Right lobe of liver (tissue), 4 donors: ENCODE data around the gene SERHL2.

ENCODE experiments used
- POLR2A ChIP-seq: fragments of 450-650 bp; IDR thresholded peaks from one replicate; pipeline ENCODE4 v1.6.1; 2017; ENCODE audit warnings: antibody characterized with exemption, mild to moderate bottlenecking
- TF ChIP-seq, protein P1 (sequence below), 4 donors: fragments of 200-600 bp in 3 of 4; fragments of 450-650 bp in 1 of 4; IDR thresholded peaks; one replicate each; pipeline versions ENCODE4 v1.5.1 to v1.8.0; 2016 to 2022; ENCODE audit warnings: antibody characterized with exemption in 4 of 4, mild to moderate bottlenecking in 2 of 4
- donor health status: DM: no; HTN: no; CAD: no.
- donor health status: DM: no; HTN: no; CAD: no.
- donor health status: DM: no; HTN: yes; CAD: no.

DNA sequence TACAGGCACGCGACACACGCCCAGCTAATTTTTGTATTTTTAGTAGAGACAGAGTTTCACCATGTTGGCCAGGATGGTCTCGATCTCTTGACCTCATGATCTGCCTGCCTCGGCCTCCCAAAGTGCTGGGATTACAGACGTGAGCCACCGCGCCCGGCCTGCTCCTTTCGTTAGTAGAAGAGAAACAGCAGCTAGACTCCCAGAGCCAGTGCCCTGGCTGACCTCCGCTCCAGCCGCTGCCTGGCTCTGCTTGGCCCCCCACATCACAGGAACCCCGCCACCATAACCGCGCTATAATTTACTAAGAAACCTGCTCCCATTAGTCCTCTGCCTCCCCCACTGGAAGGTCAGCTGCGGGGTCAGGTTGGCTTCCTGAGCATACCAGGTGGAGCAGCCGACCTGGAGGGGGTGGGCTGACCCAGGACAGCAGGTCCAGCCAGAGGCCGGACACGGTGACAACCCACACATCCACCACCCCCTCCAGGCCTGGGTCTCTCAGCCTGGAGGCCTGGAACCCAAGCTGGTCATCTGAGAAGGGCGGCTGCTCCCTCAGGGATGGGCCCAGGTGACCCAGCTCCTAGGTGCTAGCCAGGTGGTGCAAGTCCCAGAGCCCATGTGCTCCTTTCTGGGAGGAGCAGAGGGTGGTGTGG, 68.4 kb downstream of the SERHL2 start:
- TF ChIP-seq, protein P1, sequence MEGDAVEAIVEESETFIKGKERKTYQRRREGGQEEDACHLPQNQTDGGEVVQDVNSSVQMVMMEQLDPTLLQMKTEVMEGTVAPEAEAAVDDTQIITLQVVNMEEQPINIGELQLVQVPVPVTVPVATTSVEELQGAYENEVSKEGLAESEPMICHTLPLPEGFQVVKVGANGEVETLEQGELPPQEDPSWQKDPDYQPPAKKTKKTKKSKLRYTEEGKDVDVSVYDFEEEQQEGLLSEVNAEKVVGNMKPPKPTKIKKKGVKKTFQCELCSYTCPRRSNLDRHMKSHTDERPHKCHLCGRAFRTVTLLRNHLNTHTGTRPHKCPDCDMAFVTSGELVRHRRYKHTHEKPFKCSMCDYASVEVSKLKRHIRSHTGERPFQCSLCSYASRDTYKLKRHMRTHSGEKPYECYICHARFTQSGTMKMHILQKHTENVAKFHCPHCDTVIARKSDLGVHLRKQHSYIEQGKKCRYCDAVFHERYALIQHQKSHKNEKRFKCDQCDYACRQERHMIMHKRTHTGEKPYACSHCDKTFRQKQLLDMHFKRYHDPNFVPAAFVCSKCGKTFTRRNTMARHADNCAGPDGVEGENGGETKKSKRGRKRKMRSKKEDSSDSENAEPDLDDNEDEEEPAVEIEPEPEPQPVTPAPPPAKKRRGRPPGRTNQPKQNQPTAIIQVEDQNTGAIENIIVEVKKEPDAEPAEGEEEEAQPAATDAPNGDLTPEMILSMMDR (IDR thresholded peaks at IDR 0.05) = no peak
- no peak for TF ChIP-seq POLR2A
